DOHH2 (cell line): ENCODE data around the gene CXCL10.

Experiments
- CTCF ChIP-seq: fragments of 200-600 bp; sonication (generic); IDR thresholded peaks from one replicate; pipeline ENCODE4 v1.5.1; 2014; ENCODE audit warnings: antibody characterized with exemption, mild to moderate bottlenecking, low read depth, low read length; ENCODE audit not compliant: poor library complexity, severe bottlenecking
- EZH2phosphoT487 ChIP-seq: fragments of 200-600 bp; sonication (generic); IDR thresholded peaks from 2 replicates; pipeline ENCODE4 v1.6.1; 2017; ENCODE audit warnings: borderline replicate concordance, mild to moderate bottlenecking, antibody characterized with exemption, low read length, moderate library complexity, mixed read lengths

DNA sequence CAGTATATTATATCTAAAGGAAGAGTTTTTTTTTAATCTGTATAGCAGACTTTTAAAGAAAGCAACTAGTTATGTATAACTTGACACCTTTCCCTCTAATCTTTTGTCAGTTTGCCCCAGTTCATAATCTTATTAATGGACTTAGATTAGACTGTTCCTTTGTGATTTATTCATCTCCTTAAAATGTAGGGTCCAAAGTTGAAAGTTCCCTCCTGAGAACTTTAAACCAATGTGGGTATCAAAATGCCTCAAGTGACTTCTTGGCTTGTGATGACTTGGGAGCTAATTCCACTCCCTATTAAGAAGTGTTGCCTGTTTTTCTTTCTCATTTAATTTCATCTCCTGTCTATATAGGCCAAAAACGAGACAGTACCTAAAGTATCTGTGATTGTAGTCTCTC, 26.2 kb downstream of the CXCL10 start:
- TF ChIP-seq CTCF = no peak
- TF ChIP-seq EZH2phosphoT487 = no peak
